GM23248 (cell line): ENCODE results near the gene CTXN1. TPM values are rescaled to one million over a fixed set of nuclear protein-coding genes. Genes with fewer than 3 reads are reported as not detected.
"Not testable (repeated sequence)": the region's sequence is repeated elsewhere in the genome, so short reads cannot be mapped to it uniquely, and the experiment has no call there.

Experiments
- DNase-seq: peaks from one replicate; pipeline ENCODE4 v3.0.0-alpha.2; 2015
- H2AFZ ChIP-seq: fragments of 200-600 bp; sonication (generic); 2 replicates; pipeline ENCODE4 v1.6.1; 2016; ENCODE audit warnings: antibody characterized with exemption
- H3F3A ChIP-seq: fragments of 200-600 bp; sonication (generic); 2 replicates; pipeline ENCODE4 v1.6.1; 2016; ENCODE audit warnings: mild to moderate bottlenecking, antibody characterized with exemption, mixed run types; ENCODE audit not compliant: insufficient read depth
- H3K27ac ChIP-seq: fragments of 200-600 bp; sonication (generic); 2 replicates; pipeline ENCODE4 v1.5.1; 2016; ENCODE audit warnings: mild to moderate bottlenecking
- H3K27me3 ChIP-seq: fragments of 200-600 bp; sonication (generic); replicated peaks from 2 replicates; pipeline ENCODE4 v1.6.1; 2016; ENCODE audit warnings: mild to moderate bottlenecking; ENCODE audit not compliant: insufficient read depth
- H3K36me3 ChIP-seq: fragments of 200-600 bp; sonication (generic); 2 replicates; pipeline ENCODE4 v1.6.1; 2016; ENCODE audit warnings: low read depth, mild to moderate bottlenecking
- H3K4me1 ChIP-seq: fragments of 200-600 bp; sonication (generic); 2 replicates; pipeline ENCODE4 v1.6.1; 2016; ENCODE audit warnings: mild to moderate bottlenecking; ENCODE audit not compliant: insufficient read depth
- H3K4me2 ChIP-seq: fragments of 200-600 bp; sonication (generic); one replicate; pipeline ENCODE4 v1.6.1; 2016; ENCODE audit warnings: mild to moderate bottlenecking; ENCODE audit not compliant: unreplicated experiment
- H3K4me3 ChIP-seq: fragments of 200-600 bp; sonication (generic); 2 replicates; pipeline ENCODE4 v1.5.1; 2016; ENCODE audit warnings: mild to moderate bottlenecking
- H3K79me2 ChIP-seq: fragments of 200-600 bp; sonication (generic); 2 replicates; pipeline ENCODE4 v1.6.1; 2016; ENCODE audit warnings: mild to moderate bottlenecking; ENCODE audit not compliant: insufficient read depth
- H3K9ac ChIP-seq: fragments of 200-600 bp; sonication (generic); 2 replicates; pipeline ENCODE4 v1.6.1; 2016; ENCODE audit warnings: mild to moderate bottlenecking
- H3K9me2 ChIP-seq: fragments of 200-600 bp; sonication (generic); 2 replicates; pipeline ENCODE4 v1.6.1; 2016; ENCODE audit warnings: mixed run types, mild to moderate bottlenecking, moderate library complexity; ENCODE audit not compliant: insufficient read depth
- H3K9me3 ChIP-seq: fragments of 200-600 bp; sonication (generic); one replicate; pipeline ENCODE4 v1.6.1; 2017; ENCODE audit warnings: low read depth
- H4K20me1 ChIP-seq: fragments of 200-600 bp; sonication (generic); 2 replicates; pipeline ENCODE4 v1.6.0; 2016; ENCODE audit not compliant: insufficient read depth
- EZH2 ChIP-seq: fragments of 200-600 bp; sonication (generic); IDR thresholded peaks from 2 replicates; pipeline ENCODE4 v1.6.1; 2018; ENCODE audit warnings: antibody characterized with exemption, mild to moderate bottlenecking; ENCODE audit not compliant: insufficient read depth, poor library complexity, severe bottlenecking
- EZH2phosphoT487 ChIP-seq: fragments of 200-600 bp; sonication (generic); IDR thresholded peaks from 2 replicates; pipeline ENCODE4 v1.6.1; 2018; ENCODE audit warnings: antibody characterized with exemption, moderate library complexity, mild to moderate bottlenecking, low read depth; ENCODE audit not compliant: insufficient read depth
- WGBS, 2 experiments: methylation state at CpG; one replicate each; pipeline ENCODE4 v1.1.6; 2015 to 2017; ENCODE audit warnings: low lambda C conversion rate in 2 of 2, low coverage in 1 of 2; ENCODE audit errors: missing lambda C conversion rate in 2 of 2; 5-methylcytosine and 5-hydroxymethylcytosine counted together
- in situ Hi-C: fragments of 300-500 bp; cut with MboI; formaldehyde crosslinking; loops from 2 replicates; pipeline ENCODE4 v1.15.0; 2020
- polyA plus RNA-seq: library from polyadenylated mRNA; unstranded; fragments of >200 nt; fragmentation: Nextera tagmentation; extraction: Ambion mirVana; gene quantifications from 2 replicates; pipeline ENCODE4 v1.2.1, GENCODE V29; 2016
- total RNA-seq: library from RNA; depleted of rRNA; stranded (reverse); fragments of >200 nt; shearing (Covaris generic); gene quantifications from 2 replicates; pipeline ENCODE4 v1.2.3, GENCODE V29; 2014

The CTXN1 gene
- total and polyA plus RNA-seq, 2 experiments from 2014 or later = 3.4 to 3.5 TPM

DNA sequence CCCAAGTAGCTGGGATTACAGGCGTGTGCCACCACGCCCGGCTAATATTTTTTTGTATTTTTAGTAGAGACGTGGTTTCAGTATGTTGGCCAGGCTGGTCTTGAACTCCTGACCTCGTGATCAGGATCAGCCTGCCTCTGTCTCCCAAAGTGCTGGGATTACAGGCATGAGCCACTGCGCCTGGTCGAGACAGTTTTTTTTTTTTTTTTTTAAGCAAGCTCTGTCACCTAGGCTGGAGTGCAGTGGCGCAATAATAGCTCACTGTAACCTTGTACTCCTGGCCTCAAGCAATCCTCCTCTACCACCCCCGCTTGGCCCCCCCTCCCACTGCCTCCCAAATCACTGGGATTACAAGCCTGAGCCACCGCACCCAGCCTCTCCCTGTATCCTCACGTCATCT lies 28.6 kb downstream of the CTXN1 start:
- Histone ChIP-seq H3K9ac (no peak overlapping the region), H4K20me1 (no peaks in the 10 kb centered on the region), H3K9me2 (no peaks in the 10 kb centered on the region), H3K79me2 (0 out of 2 replicates have a peak, but pooled peaks cover 6% of the 10 kb centered on the region), H3K36me3 (no peaks in the 10 kb centered on the region), H3K27ac (no peak overlapping the region), H3K27me3 (no peaks in the 10 kb centered on the region), H2AFZ (no peak overlapping the region), H3K9me3 (no peaks in the 10 kb centered on the region), H3K4me3 (no peak overlapping the region), H3K4me2 (no peak overlapping the region), H3K4me1 (0 out of 2 replicates have a peak, but pooled peaks cover under 1% of the 10 kb centered on the region), H3F3A (no peaks in the 10 kb centered on the region)
- 92 to 95% methylated on average over 8 to 11 of the region's 11 CpGs for WGBS, 2 experiments
- no peak for DNase-seq
- in situ Hi-C loops = no loop called here
- TF ChIP-seq EZH2phosphoT487 = no peak
- no peak for TF ChIP-seq EZH2

DNA sequence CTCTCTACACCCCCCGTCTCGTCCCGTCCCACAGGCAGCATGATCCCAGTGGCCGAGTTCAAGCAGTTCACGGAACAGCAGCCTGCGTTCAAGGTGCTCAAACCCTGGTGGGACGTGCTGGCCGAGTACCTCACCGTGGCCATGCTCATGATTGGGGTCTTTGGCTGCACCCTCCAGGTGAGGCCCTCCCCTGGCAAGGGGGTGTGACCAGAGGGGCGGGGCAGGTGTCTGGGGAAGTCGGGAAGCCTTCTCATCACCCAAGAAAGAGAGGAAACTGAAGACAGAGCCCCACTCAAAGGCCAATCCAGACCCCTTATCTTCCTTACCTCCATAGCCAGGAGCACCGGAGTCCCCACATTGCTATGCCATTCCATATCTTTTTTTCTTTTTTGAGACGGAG lies 30.4 kb downstream of the CTXN1 start:
- H3K27ac ChIP-seq = no peak overlapping the region
- H3K27me3 ChIP-seq = no peaks in the 10 kb centered on the region
- H3K9me2 ChIP-seq = no peaks in the 10 kb centered on the region
- TF ChIP-seq EZH2 (no peak), EZH2phosphoT487 (no peak)
- H3K9me3 ChIP-seq = no peaks in the 10 kb centered on the region
- H2AFZ ChIP-seq = no peak overlapping the region
- no peak overlapping the region for H3K9ac ChIP-seq
- no peaks in the 10 kb centered on the region for H4K20me1 ChIP-seq
- no peaks in the 10 kb centered on the region for H3K4me1 ChIP-seq
- no peak for DNase-seq
- H3K4me3 ChIP-seq = no peak overlapping the region
- H3K36me3 ChIP-seq = no peaks in the 10 kb centered on the region
- WGBS, 2 experiments = 85 to 90% methylated on average over 13 of the region's 13 CpGs
- no peak overlapping the region for H3K4me2 ChIP-seq
- no peaks in the 10 kb centered on the region for H3K79me2 ChIP-seq
- in situ Hi-C loops = no loop called here
- H3F3A ChIP-seq = no peaks in the 10 kb centered on the region

DNA sequence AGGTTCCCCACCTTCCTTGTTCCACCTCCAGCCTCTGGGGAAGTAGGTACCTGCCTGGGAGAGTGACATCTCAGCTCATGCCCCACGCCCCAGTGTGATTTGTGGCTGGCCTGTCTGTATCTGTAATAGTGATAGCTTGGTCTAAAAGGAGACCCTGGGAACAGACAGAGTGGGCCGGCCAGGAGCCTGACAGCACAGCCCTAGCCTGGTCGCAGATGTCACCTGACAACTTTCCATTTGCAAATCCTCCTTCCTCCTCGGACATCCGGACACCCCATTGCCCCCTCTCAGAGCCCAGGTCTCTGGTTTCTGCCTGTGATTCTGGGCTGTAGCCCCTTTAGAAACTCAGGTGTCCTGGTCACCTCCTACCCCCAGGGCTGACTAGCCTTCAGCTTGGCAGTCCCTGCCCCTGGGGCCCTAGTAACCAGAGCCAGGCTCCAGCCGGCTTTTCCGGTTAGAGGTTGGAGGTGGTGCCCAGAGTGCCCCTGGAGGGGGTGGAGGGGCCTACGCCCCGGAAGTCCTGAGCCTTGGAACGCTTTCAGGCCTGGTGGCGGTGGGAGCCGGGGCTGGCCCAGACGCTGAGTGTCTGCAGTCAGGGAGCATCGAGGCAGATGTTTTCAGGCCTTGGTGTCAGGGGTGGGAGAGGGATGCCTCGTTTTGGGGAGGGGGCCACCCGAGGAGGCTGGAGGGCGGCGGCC lies 31.2 kb downstream of the CTXN1 start:
- 66% methylated on average over 17 to 18 of the region's 18 CpGs for WGBS, 2 experiments
- Histone ChIP-seq H3K9ac (no peak overlapping the region), H2AFZ (no peak overlapping the region), H4K20me1 (no peaks in the 10 kb centered on the region), H3K9me2 (no peaks in the 10 kb centered on the region), H3K27ac (no peak overlapping the region), H3K4me1 (no peaks in the 10 kb centered on the region), H3K79me2 (no peaks in the 10 kb centered on the region), H3K4me3 (no peak overlapping the region), H3K27me3 (no peaks in the 10 kb centered on the region), H3F3A (no peaks in the 10 kb centered on the region), H3K9me3 (no peaks in the 10 kb centered on the region), H3K36me3 (no peaks in the 10 kb centered on the region), H3K4me2 (no peak overlapping the region)
- no peak for TF ChIP-seq EZH2
- no peak for TF ChIP-seq EZH2phosphoT487
- in situ Hi-C loops = no loop called here
- no peak for DNase-seq

DNA sequence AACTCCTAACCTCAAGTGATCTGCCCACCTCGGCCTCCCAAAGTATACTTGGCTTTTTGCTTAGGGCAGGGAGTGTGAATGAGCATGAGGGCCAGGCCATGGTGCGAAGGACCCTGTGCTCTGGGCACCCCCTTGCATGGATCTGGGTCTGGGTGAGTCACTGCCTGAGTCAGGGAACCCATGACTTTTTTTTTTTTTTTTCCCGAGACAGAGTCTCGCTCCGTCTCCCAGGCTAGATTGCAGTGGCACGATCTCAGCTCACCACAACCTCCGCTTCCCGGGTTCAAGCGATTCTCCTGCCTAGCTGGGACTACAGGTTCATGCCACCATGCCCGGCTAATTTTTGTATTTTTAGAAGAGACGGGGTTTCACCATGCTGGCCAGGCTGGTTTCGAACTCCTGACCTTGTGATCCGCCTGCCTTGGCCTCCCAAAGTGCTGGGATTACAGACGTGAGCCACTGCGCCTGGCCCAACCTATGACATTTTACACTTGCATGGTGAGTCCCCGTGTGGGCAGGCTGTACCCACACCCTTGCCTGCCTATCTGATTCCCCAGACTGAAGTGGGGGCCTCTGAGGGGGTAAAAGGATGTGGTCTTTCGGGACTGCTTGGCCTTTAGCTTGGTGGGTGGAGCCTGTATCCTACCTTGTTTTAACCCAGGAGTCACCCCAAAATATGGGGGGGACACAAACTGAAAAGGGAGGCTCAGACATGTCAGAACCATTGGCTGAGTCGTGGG lies 32.4 kb downstream of the CTXN1 start:
- in situ Hi-C loops, H3K9ac ChIP-seq, H3K36me3 ChIP-seq, H3K27me3 ChIP-seq, H3F3A ChIP-seq, H4K20me1 ChIP-seq, H3K4me2 ChIP-seq, H2AFZ ChIP-seq, H3K79me2 ChIP-seq, H3K27ac ChIP-seq, H3K9me2 ChIP-seq, H3K4me3 ChIP-seq, H3K4me1 ChIP-seq, H3K9me3 ChIP-seq: not testable (repeated sequence)
- peak; percentile 63 for DNase-seq
- WGBS, 2 experiments = 78 to 80% methylated on average over 18 of the region's 18 CpGs
